ENCODE data around the gene IGF1R.

Gene IGF1R

DNA sequence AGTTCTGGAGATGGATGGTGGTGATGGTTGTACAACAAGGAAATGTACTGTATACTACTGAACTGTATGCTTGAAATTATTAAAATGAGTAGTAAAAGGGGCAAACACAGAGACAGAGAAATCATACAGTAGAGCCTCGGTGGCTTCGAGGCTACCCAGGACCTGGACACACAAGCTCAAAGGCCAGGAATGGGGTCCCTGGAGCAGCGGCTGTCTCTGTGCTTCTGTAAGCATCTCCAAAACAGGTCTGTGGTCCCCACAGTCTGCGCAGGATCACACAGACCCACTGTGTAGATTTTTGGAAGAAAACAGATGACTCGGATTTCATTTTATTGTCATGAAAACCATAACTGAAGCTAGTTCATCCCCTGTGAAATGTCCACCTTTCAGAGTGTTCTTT, 319.6 kb downstream of the IGF1R start:
- no peak overlapping the region for H3K4me3 ChIP-seq (ENCODE audit: insufficient read depth, low read length, poor library complexity, severe bottlenecking)
- TF ChIP-seq, protein P1, sequence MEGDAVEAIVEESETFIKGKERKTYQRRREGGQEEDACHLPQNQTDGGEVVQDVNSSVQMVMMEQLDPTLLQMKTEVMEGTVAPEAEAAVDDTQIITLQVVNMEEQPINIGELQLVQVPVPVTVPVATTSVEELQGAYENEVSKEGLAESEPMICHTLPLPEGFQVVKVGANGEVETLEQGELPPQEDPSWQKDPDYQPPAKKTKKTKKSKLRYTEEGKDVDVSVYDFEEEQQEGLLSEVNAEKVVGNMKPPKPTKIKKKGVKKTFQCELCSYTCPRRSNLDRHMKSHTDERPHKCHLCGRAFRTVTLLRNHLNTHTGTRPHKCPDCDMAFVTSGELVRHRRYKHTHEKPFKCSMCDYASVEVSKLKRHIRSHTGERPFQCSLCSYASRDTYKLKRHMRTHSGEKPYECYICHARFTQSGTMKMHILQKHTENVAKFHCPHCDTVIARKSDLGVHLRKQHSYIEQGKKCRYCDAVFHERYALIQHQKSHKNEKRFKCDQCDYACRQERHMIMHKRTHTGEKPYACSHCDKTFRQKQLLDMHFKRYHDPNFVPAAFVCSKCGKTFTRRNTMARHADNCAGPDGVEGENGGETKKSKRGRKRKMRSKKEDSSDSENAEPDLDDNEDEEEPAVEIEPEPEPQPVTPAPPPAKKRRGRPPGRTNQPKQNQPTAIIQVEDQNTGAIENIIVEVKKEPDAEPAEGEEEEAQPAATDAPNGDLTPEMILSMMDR (IDR thresholded peaks at IDR 0.05; ENCODE audit: insufficient read depth, low read length, poor library complexity, severe bottlenecking): no peak
- TF ChIP-seq EZH2phosphoT487 (conservative IDR thresholded peaks at IDR 0.05; ENCODE audit: low read length): no peak
- no peaks in the 10 kb centered on the region for H3K79me2 ChIP-seq (ENCODE audit: insufficient read depth, low read length)
- H3K9me3 ChIP-seq (ENCODE audit: insufficient read depth, low read length): no peaks in the 10 kb centered on the region
- H3K36me3 ChIP-seq (ENCODE audit: low read length): no peaks in the 10 kb centered on the region
- H2AFZ ChIP-seq (ENCODE audit: low read depth, low read length, severe bottlenecking): no peak overlapping the region
- H3K4me2 ChIP-seq (ENCODE audit: low read depth, low read length, poor library complexity, severe bottlenecking): no peak overlapping the region
- no peaks in the 10 kb centered on the region for H3F3A ChIP-seq (ENCODE audit: insufficient read depth)
- no peaks in the 10 kb centered on the region for H3K9me2 ChIP-seq (replicated peaks; ENCODE audit: insufficient read depth, low read length)
- H4K20me1 ChIP-seq (ENCODE audit: low read depth, low read length): no peaks in the 10 kb centered on the region
- H3K9ac ChIP-seq (ENCODE audit: low read length): no peak overlapping the region
- no peak overlapping the region for H3K27ac ChIP-seq (ENCODE audit: low read depth, low read length)
- H3K27me3 ChIP-seq (ENCODE audit: low read length): no peaks in the 10 kb centered on the region

DNA sequence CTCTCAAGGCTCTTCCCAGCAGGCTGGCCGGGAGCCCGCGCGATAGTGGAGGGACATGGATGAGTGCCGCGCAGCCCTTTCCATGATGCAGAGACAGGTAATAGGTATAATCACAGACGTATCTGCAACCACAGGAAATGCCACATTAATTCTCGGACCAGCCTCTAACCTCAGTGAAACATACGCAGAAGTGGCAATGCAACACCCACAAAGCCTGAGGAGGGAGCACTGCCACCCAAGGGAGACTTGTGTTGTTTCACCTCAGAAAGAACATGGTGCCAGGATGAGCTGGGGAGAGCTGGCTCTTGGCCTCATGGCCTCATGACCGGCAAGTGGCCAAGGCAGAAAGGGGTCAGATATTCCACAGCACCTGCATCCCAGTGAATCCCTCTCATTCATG, 320.2 kb downstream of the IGF1R start:
- TF ChIP-seq EZH2phosphoT487 (conservative IDR thresholded peaks at IDR 0.05; ENCODE audit: low read length): no peak
- TF ChIP-seq, protein P1 (IDR thresholded peaks at IDR 0.05; ENCODE audit: insufficient read depth, low read length, poor library complexity, severe bottlenecking): no peak
- Histone ChIP-seq H3K27me3 (ENCODE audit: low read length) (no peaks in the 10 kb centered on the region), H2AFZ (ENCODE audit: low read depth, low read length, severe bottlenecking) (no peak overlapping the region), H3K36me3 (ENCODE audit: low read length) (no peaks in the 10 kb centered on the region), H3F3A (ENCODE audit: insufficient read depth) (no peaks in the 10 kb centered on the region), H3K4me2 (ENCODE audit: low read depth, low read length, poor library complexity, severe bottlenecking) (no peak overlapping the region), H3K4me3 (ENCODE audit: insufficient read depth, low read length, poor library complexity, severe bottlenecking) (no peak overlapping the region), H3K27ac (ENCODE audit: low read depth, low read length) (no peak overlapping the region), H3K79me2 (ENCODE audit: insufficient read depth, low read length) (no peaks in the 10 kb centered on the region), H3K9me3 (ENCODE audit: insufficient read depth, low read length) (no peaks in the 10 kb centered on the region), H4K20me1 (ENCODE audit: low read depth, low read length) (no peaks in the 10 kb centered on the region), H3K9me2 (replicated peaks; ENCODE audit: insufficient read depth, low read length) (no peaks in the 10 kb centered on the region), H3K9ac (ENCODE audit: low read length) (no peak overlapping the region)

DNA sequence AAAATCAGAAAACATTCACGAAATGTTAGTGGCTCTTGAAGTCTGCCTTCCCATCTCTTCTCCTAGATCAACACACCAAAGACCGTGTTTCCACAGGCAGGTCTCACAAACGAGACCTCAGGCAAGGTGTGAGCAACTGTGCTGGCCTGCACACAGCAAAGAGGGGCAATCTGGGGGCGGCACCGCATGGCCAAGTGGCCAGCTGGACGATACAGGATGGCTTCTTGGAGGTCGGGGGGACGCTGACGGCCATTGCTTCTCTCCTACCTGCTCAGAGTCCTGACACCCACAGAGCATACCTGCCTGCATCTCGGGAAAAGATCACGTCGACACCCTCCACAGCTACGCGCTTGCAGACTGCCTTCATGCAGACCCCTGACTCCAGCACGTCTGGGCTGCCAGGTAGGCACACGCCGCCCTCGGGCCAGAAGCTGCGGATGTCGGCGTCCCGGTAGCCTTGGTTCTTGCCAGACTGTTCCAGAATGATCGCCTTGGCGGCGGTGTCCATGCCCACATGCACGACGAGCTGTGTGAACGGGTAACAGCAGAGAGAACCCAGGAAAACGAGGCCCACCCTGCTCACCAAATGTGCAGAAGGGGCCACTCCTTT, 320.9 kb downstream of the IGF1R start:
- no peak overlapping the region for H2AFZ ChIP-seq (ENCODE audit: low read depth, low read length, severe bottlenecking)
- H3K4me3 ChIP-seq (ENCODE audit: insufficient read depth, low read length, poor library complexity, severe bottlenecking): no peak overlapping the region
- no peak for TF ChIP-seq EZH2phosphoT487 (conservative IDR thresholded peaks at IDR 0.05; ENCODE audit: low read length)
- TF ChIP-seq, protein P1 (IDR thresholded peaks at IDR 0.05; ENCODE audit: insufficient read depth, low read length, poor library complexity, severe bottlenecking): no peak
- H3K9ac ChIP-seq (ENCODE audit: low read length): no peak overlapping the region
- H3F3A ChIP-seq (ENCODE audit: insufficient read depth): no peaks in the 10 kb centered on the region
- no peak overlapping the region for H3K27ac ChIP-seq (ENCODE audit: low read depth, low read length)
- no peaks in the 10 kb centered on the region for H3K9me2 ChIP-seq (replicated peaks; ENCODE audit: insufficient read depth, low read length)
- H3K27me3 ChIP-seq (ENCODE audit: low read length): no peaks in the 10 kb centered on the region
- no peaks in the 10 kb centered on the region for H3K36me3 ChIP-seq (ENCODE audit: low read length)
- no peaks in the 10 kb centered on the region for H4K20me1 ChIP-seq (ENCODE audit: low read depth, low read length)
- H3K9me3 ChIP-seq (ENCODE audit: insufficient read depth, low read length): no peaks in the 10 kb centered on the region
- H3K4me2 ChIP-seq (ENCODE audit: low read depth, low read length, poor library complexity, severe bottlenecking): no peak overlapping the region
- H3K79me2 ChIP-seq (ENCODE audit: insufficient read depth, low read length): no peaks in the 10 kb centered on the region
